SU-DHL-6 (cell line): ENCODE measurements around the gene CXCL8.

Source experiments
- H2AFZ ChIP-seq: fragments of 200-600 bp; sonication (generic); 2 replicates; pipeline ENCODE4 v1.6.1; 2014; ENCODE audit warnings: low read depth, mild to moderate bottlenecking, moderate library complexity, mixed read lengths, antibody characterized with exemption, low read length; ENCODE audit not compliant: severe bottlenecking
- H3F3A ChIP-seq: fragments of 200-600 bp; shearing (Covaris generic); 2 replicates; pipeline ENCODE4 v1.6.0; 2016; ENCODE audit warnings: antibody characterized with exemption, mild to moderate bottlenecking; ENCODE audit not compliant: insufficient read depth
- H3K27ac ChIP-seq: fragments of 200-600 bp; sonication (generic); 2 replicates; pipeline ENCODE4 v1.5.1; 2016; ENCODE audit warnings: low read depth, mild to moderate bottlenecking, low read length, moderate library complexity, mixed read lengths
- H3K27me3 ChIP-seq: fragments of 200-600 bp; sonication (generic), shearing (Covaris generic); 2 replicates; pipeline ENCODE4 v1.6.0; 2014; ENCODE audit warnings: mild to moderate bottlenecking, low read length
- H3K36me3 ChIP-seq: fragments of 200-600 bp; sonication (generic); 2 replicates; pipeline ENCODE4 v1.6.1; 2014; ENCODE audit warnings: mild to moderate bottlenecking, low read length, mixed read lengths
- H3K4me2 ChIP-seq: fragments of 300-600, 200-600 bp; shearing (Covaris generic), sonication (generic); 2 replicates; pipeline ENCODE4 v1.6.0; 2014; ENCODE audit warnings: low read length, low read depth, mild to moderate bottlenecking; ENCODE audit not compliant: poor library complexity, severe bottlenecking
- H3K4me3 ChIP-seq: fragments of 200-600 bp; sonication (generic); 2 replicates; pipeline ENCODE4 v1.5.1; 2014; ENCODE audit warnings: antibody characterized with exemption, low read length, mild to moderate bottlenecking, mixed read lengths; ENCODE audit not compliant: insufficient read depth, poor library complexity, severe bottlenecking
- H3K79me2 ChIP-seq: fragments of 200-600 bp; sonication (generic); 2 replicates; pipeline ENCODE4 v1.6.1; 2014; ENCODE audit warnings: mild to moderate bottlenecking, low read length, moderate library complexity; ENCODE audit not compliant: insufficient read depth
- H3K9ac ChIP-seq: fragments of 200-600 bp; sonication (generic); 2 replicates; pipeline ENCODE4 v1.7.0; 2014; ENCODE audit warnings: mild to moderate bottlenecking, low read length
- H3K9me2 ChIP-seq: fragments of 200-600 bp; sonication (generic); replicated peaks from 2 replicates; pipeline ENCODE4 v1.6.1; 2014; ENCODE audit warnings: low read length; ENCODE audit not compliant: insufficient read depth
- H3K9me3 ChIP-seq: fragments of 200-600 bp; sonication (generic); 2 replicates; pipeline ENCODE4 v1.6.1; 2014; ENCODE audit warnings: low read length, mixed read lengths; ENCODE audit not compliant: insufficient read depth
- H4K20me1 ChIP-seq: fragments of 200-600 bp; sonication (generic); 2 replicates; pipeline ENCODE4 v1.6.1; 2014; ENCODE audit warnings: low read depth, mild to moderate bottlenecking, antibody characterized with exemption, low read length, moderate library complexity, mixed read lengths
- EZH2phosphoT487 ChIP-seq: fragments of 200-600 bp; sonication (generic), shearing (Covaris generic); conservative IDR thresholded peaks from 2 replicates; pipeline ENCODE4 v1.6.1; 2018; ENCODE audit warnings: mild to moderate bottlenecking, antibody characterized with exemption, low read length, moderate library complexity, mixed read lengths
- TF ChIP-seq, protein P1 (sequence below): fragments of 200-600 bp; sonication (generic); IDR thresholded peaks from one replicate; pipeline ENCODE4 v1.5.1; 2017; ENCODE audit warnings: antibody characterized with exemption, mild to moderate bottlenecking, low read length, moderate library complexity; ENCODE audit not compliant: insufficient read depth, poor library complexity, severe bottlenecking

CXCL8 gene

DNA sequence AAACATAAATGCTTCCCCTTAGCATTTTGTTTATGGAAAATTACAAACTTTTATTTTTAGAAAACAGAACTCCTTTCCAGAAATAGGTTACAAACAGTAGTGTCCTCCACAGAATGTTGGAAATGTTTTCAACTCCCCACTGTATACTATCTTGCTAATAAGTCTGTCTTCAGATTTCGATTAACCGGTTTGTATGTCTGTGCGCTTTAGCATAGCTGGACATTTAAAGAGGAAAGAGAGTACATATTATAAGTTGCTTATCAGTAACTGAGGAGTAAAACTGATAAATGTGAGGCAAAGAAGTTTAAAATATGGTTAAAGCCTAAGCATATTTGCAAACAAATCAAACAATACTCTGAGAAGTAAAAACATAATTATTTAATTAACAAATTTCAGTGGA lies 3.4 kb downstream of the CXCL8 start:
- no peak overlapping the region for H3K27ac ChIP-seq
- H3K9me3 ChIP-seq = no peaks in the 10 kb centered on the region
- H3F3A ChIP-seq = no peaks in the 10 kb centered on the region
- H4K20me1 ChIP-seq = no peaks in the 10 kb centered on the region
- H3K4me3 ChIP-seq = no peak overlapping the region
- TF ChIP-seq, protein P1, sequence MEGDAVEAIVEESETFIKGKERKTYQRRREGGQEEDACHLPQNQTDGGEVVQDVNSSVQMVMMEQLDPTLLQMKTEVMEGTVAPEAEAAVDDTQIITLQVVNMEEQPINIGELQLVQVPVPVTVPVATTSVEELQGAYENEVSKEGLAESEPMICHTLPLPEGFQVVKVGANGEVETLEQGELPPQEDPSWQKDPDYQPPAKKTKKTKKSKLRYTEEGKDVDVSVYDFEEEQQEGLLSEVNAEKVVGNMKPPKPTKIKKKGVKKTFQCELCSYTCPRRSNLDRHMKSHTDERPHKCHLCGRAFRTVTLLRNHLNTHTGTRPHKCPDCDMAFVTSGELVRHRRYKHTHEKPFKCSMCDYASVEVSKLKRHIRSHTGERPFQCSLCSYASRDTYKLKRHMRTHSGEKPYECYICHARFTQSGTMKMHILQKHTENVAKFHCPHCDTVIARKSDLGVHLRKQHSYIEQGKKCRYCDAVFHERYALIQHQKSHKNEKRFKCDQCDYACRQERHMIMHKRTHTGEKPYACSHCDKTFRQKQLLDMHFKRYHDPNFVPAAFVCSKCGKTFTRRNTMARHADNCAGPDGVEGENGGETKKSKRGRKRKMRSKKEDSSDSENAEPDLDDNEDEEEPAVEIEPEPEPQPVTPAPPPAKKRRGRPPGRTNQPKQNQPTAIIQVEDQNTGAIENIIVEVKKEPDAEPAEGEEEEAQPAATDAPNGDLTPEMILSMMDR = no peak
- TF ChIP-seq EZH2phosphoT487 = no peak
- no peak overlapping the region for H2AFZ ChIP-seq
- no peaks in the 10 kb centered on the region for H3K79me2 ChIP-seq
- H3K27me3 ChIP-seq = no peaks in the 10 kb centered on the region
- no peak overlapping the region for H3K9ac ChIP-seq
- H3K36me3 ChIP-seq = no peaks in the 10 kb centered on the region
- no peak overlapping the region for H3K4me2 ChIP-seq
- no peaks in the 10 kb centered on the region for H3K9me2 ChIP-seq

DNA sequence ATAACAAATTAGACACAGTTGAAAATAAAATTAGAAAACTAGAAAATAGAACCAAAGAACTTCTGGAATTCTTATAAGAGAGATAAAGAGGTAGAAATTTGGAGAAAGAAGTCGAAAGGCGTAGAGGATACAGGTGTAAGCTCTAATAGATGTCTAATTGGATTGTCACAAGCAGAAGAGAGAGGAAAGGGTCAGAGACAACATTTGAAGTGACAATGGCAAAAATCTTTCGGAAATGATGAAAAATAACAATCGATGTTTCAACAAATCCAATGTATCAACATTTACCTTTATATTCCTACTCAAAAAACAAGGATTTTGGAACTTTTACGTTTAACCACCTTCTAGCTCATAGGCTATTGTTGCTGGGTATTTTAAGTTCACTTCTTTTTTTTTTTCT lies 3.8 kb downstream of the CXCL8 start:
- H2AFZ ChIP-seq = no peak overlapping the region
- H4K20me1 ChIP-seq = no peaks in the 10 kb centered on the region
- H3K9ac ChIP-seq = no peak overlapping the region
- H3K4me3 ChIP-seq = no peak overlapping the region
- H3K27ac ChIP-seq = no peak overlapping the region
- no peak for TF ChIP-seq EZH2phosphoT487
- TF ChIP-seq, protein P1 = no peak
- no peaks in the 10 kb centered on the region for H3K36me3 ChIP-seq
- no peaks in the 10 kb centered on the region for H3K9me2 ChIP-seq
- no peaks in the 10 kb centered on the region for H3K9me3 ChIP-seq
- no peaks in the 10 kb centered on the region for H3F3A ChIP-seq
- H3K4me2 ChIP-seq = no peak overlapping the region
- no peaks in the 10 kb centered on the region for H3K27me3 ChIP-seq
- H3K79me2 ChIP-seq = no peaks in the 10 kb centered on the region

DNA sequence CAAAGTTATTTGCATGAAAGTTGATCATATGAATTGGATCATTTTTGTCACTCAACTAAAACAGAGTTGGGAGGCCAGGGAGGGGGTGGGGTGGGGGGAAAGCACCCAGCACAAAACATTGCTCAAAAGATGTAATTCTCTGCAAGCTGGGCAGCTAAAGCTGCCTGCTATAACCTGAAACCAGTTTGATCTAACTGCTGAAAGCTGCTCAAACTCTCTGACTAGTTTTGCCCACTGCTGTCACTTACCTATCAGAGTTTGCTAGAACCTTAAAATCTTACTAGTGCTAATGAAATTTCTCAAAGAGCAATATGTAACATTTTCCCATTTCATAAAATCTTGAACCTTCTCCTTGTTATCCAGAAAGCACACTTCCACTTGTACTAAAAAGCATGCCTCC lies 10.4 kb downstream of the CXCL8 start:
- TF ChIP-seq, protein P1 = no peak
- no peak for TF ChIP-seq EZH2phosphoT487
- H3K9me3 ChIP-seq = no peaks in the 10 kb centered on the region
- H2AFZ ChIP-seq = no peak overlapping the region
- H3K9me2 ChIP-seq = no peaks in the 10 kb centered on the region
- no peak overlapping the region for H3K9ac ChIP-seq
- H3K36me3 ChIP-seq = no peaks in the 10 kb centered on the region
- no peak overlapping the region for H3K27ac ChIP-seq
- no peaks in the 10 kb centered on the region for H3K79me2 ChIP-seq
- no peaks in the 10 kb centered on the region for H3F3A ChIP-seq
- H3K27me3 ChIP-seq = no peaks in the 10 kb centered on the region
- H4K20me1 ChIP-seq = no peaks in the 10 kb centered on the region
- no peak overlapping the region for H3K4me3 ChIP-seq
- H3K4me2 ChIP-seq = no peak overlapping the region

DNA sequence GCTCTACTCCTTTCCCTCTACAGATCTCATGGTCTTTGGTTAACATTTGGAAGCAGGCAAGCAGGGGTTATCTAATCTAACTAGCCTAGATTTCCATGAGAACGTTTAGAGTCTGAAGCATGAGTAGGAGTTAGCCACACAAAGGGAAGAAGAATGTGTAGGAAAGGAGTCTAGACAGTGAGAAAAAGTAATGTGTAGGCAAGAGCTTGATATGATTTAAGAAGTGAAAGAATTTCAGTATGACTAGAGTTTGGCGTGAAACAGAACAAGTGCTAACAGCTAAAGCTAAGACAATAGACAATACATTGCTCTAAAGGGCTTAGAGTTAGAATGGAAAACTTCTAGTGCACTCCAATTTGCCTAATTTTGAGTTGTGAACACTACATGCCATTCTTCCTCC lies 10.8 kb downstream of the CXCL8 start:
- H3K9me2 ChIP-seq = no peaks in the 10 kb centered on the region
- no peaks in the 10 kb centered on the region for H3K36me3 ChIP-seq
- H3K9me3 ChIP-seq = no peaks in the 10 kb centered on the region
- no peak overlapping the region for H2AFZ ChIP-seq
- no peak overlapping the region for H3K27ac ChIP-seq
- no peak overlapping the region for H3K4me3 ChIP-seq
- H3F3A ChIP-seq = no peaks in the 10 kb centered on the region
- H3K79me2 ChIP-seq = no peaks in the 10 kb centered on the region
- H3K27me3 ChIP-seq = no peaks in the 10 kb centered on the region
- no peak overlapping the region for H3K4me2 ChIP-seq
- H4K20me1 ChIP-seq = no peaks in the 10 kb centered on the region
- H3K9ac ChIP-seq = no peak overlapping the region
- TF ChIP-seq, protein P1 = no peak
- TF ChIP-seq EZH2phosphoT487 = no peak
